Measurements from ENCODE around the gene FOXA2.

GRCh38 chr20:22619806-22620205, 35.4 kb upstream of the FOXA2 start:
- TF ChIP-seq CTCF (IDR thresholded peaks at IDR 0.05; ENCODE audit: extremely low read depth in 1 of 2, insufficient read depth in 1 of 2, low read depth in 1 of 2, low read length in 2 of 2) (no peak), POLR2A (IDR thresholded peaks at IDR 0.05; ENCODE audit: low read depth, low read length) (no peak), POLR2AphosphoS5 (IDR thresholded peaks at IDR 0.05; ENCODE audit: insufficient read depth, low read depth, low read length) (no peak), MYC (IDR thresholded peaks at IDR 0.05; ENCODE audit: low read depth, low read length) (no peak), MAX (IDR thresholded peaks at IDR 0.05; ENCODE audit: insufficient read depth, insufficient read length) (no peak), FOS (IDR thresholded peaks at IDR 0.05; ENCODE audit: borderline replicate concordance, insufficient read depth, low read length) (no peak)
